NCI-H774 (cell line): ENCODE data around the gene FMNL2.

ENCODE experiments used
- DNase-seq: peaks from one replicate; lab custom pipeline; 2025; lab: John Stamatoyannopoulos, UW

FMNL2 gene

DNA sequence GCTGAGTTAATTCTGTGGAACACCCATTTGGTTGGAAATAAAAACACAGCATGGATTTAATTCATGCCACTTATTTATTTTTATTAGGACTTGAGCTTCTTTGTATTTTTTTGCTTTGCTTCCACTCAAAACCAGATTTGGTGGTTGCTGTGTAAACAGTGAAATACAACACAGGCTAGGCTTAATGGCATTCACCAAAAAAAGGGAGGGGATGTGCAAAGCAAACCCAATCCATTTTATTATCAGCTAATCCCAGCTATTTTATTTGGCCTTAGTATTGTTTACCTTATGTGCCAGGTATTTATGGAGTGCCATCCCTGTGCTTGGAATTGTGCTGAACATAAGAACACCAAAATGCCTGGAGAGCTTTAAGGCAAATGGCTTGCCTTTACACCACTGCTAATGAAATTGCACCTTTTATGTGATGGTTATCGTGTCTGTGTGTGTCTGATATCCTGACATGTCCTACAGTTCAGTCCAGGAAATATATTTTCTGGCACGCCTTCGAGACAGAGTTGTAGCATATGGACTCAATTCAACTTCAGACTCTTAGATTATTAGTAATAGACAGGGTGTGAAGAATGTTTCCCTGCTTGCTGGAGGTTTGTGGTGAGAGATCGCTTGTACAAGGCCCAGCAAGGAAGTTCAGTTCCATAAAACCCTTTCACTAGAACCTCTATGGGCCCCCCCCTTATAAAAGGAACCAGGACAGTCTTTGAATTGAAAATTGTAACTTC is 282.6 kb downstream of the FMNL2 start:
- DNase-seq = no peak

DNA sequence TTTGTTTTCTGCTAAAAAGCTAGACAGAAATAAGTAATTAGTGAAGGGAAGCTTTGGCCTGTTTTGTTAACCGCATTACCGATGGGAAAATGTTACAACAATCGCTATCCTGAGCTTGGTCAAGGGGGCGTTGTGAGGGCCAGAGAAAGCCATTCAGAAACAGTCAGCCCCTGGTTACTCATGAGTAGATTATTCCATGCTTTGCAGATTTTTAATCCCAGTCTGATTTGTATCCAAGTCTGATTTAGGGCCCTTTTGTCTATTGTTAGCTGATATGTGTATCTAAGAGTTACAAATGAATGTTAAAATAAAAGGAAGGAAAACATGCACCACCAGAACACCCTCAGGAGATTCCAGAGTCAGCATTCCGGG is 283.2 kb downstream of the FMNL2 start:
- DNase-seq = no peak

DNA sequence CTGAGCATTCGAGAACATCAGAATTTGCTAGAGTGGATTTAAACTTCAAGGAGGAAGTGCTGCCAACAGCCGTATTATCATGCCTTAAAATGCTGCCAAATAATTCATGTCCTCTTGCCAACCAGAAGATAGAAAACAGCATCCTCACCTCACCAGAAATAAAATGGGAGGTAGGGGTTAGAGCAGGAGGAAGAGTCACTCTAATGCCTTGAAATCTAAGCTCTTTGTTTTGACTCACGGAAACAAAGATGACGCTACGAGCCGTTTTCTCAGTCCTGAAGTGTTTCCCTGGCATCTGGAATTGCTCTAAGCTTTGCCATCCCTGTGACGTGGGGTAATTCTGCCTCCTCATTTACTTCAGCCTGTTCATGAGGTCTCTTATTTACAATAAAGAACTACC is 285.2 kb downstream of the FMNL2 start:
- no peak for DNase-seq

DNA sequence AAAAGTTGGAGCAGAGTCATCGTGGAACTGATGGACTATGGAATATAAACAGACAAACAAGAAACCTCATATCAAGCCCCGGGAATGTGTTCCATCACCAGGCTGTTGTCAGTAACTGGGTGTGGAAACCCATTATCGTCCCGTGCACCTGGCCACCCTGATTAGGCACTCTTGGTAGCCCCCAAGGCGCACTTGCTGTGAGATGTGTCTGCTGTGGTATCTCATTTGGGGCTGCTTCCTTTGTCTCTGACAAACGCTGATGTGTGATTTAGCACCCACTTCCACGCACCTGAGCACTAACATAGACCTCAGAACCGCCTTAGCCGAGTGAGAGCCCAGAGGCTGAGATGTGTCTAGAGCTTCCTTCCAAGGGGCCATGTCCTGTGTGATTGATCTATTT is 286.0 kb downstream of the FMNL2 start:
- DNase-seq = no peak

DNA sequence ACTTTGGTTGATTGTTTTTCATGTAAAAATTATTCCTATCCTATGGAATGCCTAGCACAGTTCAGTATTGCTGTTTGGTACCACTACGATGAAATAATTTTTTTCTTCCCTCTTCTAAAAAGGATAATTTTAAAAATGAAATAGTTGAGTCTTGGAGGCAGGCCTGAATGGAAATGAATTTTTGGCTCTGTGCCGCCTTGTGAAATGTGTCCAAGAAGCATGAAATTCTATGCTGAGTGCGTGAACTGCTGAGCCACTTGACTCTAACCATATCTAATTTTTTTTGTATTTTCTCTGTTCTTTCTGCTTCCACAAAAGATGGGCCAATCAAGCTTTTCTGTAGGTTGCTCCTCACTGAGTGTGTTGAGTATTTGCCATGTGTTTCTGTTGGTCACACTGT is 287.2 kb downstream of the FMNL2 start:
- no peak for DNase-seq

DNA sequence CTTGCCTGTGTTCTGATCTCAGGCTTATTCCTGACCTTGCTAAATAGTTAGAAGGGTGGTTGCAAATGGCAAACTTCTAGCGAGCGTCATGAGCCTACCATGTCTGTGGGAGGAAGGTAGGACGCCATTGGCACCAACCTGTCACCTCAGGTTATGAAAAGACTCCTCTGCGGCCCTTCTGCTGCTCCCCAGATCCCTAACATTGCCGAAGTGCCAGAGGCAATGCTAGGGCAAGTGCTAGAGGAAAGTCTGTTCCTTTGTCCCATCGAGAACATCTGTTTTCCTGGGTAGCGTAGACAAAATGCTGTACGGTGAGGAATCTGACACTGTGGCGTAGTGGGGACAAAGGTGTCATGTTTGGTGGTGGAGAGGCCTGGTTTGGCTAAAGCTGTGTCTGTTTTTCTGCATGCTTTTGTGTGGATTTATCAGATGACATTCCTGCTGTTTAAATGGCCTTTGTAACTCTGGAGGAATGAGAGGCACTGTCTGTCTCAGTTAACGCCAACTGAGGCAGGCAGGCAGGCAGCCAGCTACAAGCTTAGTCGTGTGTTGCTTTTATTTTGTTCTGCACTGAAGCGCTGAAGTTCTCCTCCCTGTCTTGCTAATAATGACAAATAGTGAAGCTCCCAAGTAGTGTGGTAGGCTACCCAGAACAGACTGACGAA is 288.2 kb downstream of the FMNL2 start:
- DNase-seq = no peak

DNA sequence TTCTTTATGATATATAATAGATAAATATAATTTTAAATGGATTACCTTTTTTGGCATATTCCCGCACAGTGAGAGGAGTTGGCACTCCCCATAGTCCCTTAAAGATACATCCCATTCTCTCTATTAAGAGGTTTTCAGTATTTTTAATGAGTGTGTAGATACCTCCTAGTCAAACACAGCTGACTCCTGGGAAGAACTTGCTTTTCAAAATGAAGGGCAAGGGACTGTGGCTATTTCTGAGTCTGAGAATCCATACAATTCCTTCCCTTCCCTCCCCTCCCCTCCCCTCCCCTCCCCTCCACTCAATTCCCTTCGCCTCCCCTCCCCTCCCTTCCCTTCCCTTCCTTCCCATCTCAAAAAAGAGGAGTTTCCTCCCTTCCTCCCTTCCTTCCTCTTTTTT is 288.8 kb downstream of the FMNL2 start:
- no peak for DNase-seq

DNA sequence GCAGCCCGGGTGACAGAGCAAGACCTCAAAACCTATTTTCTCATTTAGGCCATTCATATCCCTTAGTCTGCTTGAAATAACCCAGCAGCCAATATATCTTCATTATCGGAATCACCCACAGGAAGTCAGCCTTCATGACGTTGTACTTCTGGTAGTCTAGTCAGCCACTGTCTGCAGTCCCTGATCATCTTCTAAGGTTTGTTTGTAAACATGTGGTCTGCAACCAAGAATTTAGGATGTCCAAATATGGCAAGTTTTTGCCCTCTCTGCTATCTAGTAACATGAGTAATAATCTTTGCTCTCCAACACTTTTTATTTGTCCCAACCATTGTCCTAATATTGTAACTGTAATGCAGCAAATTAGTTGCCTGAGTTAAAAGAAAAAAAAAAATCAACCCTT is 289.8 kb downstream of the FMNL2 start:
- DNase-seq = no peak

DNA sequence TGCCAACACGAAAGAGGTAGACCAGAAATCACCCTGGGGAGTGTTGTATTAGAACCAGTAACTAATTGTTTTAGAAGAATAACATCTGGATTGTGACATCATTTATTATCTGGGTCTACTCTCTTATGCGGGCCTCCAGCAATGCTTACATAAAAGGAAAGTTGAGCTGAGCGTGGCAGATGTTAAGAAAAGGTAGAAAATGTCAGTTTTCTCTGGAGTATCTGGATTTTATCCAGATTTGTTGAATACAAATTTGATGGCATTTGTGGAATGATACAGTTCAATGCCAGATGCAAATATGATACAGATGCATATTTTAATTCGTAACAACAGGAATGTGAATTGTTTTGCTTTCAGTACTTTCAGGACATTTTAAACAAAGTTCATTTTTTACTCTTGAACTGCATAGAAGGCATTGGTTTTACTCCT is 292.0 kb downstream of the FMNL2 start:
- DNase-seq = no peak

DNA sequence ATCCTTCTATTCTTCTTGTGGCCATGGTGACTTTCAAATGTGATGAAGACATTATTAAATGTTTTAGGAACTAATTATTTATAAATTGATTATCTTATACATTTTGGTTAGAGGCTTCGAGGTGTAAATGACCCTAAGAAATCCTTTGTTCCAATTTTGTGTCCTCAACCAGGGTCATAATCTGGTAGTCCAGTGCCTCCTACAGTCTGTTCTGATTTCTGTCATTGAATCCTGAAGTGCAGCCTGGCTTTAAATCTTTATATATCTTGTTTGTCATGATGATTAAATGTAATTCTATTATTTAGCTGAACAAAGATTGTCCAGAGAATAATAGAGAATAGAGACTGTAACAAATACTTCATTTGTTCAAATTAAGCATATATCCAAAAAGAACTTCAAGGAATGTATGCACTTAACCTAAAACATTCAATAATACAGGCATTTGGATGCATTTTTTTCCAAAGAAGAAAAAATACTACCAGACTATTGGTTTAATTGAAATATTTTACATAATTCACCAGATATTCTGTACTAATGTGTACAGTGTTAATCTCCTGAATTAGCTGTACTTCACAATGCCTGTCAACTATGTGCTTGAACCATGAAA is 292.5 kb downstream of the FMNL2 start:
- DNase-seq = no peak

DNA sequence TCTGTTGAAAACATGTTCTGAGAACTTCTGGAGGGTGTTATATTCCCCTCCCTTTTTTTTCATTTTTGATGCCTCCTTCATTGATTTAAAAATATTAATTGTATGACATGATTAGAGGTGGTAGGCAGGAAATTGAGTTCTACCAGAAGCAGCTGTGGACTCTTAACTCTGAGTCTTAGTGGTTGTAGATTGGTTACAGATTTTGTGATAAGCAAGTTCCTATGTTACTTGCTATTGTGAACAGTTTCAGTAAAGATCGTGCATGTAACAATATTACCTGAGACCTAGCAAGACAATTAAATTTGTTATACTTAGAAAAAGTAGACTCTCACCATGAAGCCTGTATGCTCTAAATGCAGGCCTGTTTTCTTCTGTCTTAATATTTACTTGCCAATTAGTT is 294.2 kb downstream of the FMNL2 start:
- no peak for DNase-seq

DNA sequence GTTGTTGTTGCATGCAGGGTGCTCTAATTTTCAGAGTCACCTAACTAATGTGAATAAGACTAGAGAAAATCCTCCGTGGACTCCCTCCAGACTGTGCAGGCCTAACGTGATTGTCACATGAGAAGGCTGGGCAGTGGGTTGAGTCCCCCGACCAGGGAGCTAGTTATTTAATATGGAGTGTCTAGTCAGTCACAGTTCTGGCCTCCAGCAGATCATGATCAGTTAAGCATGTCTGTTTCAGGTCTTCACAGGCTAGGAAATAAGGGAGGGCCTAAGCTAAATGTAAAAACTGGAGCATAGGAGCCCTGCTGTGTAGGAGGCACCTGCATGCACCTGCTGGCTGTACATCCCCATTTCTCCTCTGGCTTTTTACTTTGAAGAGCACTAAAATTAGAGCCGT is 295.5 kb downstream of the FMNL2 start:
- DNase-seq = no peak

DNA sequence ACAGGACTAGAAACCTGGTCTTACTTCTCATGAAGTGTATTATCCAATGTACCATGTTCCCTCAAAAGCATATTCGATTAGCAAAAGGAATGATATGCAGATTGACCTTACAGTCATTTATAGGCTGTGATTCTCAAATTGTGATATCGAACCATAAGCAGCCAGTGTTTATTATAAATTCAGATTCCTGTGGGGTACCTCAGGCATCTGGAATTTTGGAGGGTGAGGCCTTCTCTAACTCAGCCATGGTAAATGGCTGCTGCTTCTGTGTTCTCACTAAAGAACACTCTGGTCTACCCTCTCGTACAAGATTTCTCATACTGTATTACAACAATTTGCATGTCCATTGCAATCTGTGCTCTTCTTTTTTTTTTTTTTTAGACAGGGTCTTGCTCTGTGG is 297.8 kb downstream of the FMNL2 start:
- no peak for DNase-seq

DNA sequence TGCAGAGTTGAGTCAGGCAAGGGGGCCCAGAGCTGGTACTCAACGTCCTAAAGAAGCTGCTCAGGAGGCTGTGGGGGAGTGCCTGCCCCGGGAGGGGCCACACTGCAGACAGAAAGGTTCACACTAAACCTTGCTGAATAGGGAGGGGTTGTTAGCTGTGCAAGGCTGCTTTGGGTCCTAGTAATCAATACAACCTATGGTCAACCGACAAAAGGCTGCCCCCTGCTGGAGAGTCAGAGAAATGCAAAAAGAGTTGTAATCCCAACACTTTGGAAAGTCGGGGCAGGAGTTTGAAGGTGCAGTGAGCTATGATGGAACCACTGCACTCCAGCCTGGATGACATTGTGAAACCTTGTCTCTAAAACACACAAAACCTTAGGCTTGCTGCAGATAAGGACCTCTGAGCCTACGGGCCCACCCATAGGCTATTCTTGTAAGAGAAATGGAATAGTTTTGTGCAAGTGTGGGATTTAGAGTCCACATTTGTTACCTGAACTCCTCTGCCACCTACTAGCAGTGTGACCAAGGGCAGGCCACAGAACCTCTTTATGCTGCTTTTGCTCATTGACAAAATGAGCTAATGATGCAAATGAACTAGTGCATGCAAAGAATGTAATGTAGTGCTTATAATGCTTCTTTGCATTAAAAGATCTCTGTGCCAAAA is 300.8 kb downstream of the FMNL2 start:
- DNase-seq = peak; percentile 28

DNA sequence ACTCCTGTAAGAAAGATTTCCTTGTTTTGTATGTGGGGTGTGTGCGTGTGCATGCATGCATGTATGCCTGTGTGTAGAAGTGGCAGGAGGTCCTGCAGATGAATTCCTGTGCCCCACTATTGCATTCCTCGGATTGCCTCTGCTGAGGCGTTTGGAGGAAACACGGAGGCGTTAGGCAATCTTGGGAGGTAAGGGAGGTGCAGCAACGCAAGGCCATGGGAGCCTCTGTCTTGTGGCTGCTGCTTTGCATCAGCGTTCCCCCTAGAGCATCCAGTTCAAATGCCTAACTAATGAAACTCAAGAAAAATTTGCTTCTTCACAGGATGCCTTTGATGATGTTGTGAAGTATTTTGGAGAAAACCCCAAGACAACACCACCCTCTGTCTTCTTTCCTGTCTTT is 302.3 kb downstream of the FMNL2 start:
- DNase-seq = no peak

DNA sequence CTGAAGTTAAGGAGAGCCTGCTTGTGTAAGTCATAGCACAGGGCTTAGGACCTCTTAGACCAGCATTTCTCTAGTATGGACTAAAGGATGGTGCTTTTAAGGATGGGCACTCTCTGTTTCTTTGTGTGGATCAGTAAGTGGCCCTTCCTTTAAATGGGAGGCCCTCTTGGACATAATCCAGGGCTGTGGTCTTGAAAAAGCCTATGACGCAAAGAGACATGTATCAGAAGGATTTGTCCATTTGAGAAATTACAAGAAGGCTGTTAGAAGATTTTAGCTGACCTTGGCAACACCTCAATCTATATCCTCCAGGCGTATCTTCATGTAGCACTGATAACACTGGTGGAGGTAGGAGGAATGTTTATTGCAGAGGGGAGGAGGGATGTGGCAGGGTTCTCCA is 303.1 kb downstream of the FMNL2 start:
- DNase-seq = no peak

DNA sequence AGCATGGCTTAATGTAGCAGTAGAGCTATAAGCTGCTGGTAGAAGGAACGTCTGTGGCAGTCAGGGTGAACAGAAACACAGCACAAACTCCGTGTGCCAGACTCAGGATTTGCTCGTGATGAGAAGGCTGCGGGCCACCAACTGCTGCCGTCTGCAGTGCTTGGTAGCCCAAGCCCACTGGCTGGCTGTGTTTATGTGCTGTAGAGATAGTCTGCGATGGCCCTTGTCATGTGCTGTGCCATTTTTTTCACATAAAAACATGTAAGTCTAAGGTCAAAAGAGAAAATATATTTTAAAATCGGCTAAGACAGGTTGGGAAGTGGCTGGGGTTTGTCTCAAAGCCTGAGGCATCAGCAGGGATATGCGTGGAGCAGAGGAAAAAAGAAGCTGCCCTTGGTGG is 303.6 kb downstream of the FMNL2 start:
- no peak for DNase-seq

DNA sequence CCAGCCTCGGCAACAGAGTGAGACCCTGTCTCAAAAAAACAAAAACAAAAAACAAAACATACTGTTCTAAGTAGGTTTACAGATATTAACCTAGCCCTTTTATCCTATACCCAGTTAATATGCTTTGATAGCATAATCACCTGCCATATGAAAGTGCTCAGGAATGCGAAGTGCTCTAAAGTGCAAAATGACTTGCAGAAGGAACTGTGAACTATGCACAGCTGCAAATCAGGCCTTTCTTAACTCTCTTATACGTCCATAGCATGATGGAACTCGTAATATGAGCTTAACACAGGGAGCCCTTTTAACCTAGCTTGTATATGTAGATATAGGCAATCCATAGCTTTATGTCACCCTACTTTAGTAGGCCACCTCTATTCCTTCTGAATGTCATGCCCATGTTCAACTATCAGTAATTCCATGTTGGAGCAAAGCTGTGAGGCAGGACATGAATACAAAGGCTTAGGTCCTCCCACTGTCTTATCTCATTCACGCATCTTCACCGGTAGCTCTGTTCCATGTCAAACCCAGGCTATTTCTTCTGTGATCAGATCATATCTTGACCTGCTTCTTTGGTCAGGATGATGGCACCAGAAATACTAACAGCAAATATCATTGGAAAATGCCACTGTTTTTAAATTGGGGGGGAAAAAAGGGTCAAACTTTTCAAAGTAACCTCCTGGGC is 309.4 kb downstream of the FMNL2 start:
- no peak for DNase-seq

DNA sequence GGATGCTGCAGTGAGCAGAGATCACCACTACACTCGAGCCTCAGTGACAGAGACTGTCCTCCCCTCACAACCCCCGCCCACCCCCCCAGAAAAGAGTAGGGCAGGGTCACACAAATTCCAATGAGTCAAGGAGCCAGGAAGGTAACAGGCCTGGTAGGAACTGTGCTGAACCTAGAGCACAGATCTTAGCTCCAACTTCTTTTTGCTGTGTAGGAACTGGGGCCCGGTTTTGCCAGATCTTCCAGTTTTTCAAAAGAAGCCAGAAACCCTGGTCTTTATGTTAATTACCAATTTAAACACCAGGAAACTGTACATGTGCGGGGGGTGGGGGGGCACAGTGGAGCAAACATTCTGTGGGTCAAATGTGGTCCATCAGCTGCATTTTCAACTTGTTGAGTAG is 311.3 kb downstream of the FMNL2 start:
- no peak for DNase-seq

DNA sequence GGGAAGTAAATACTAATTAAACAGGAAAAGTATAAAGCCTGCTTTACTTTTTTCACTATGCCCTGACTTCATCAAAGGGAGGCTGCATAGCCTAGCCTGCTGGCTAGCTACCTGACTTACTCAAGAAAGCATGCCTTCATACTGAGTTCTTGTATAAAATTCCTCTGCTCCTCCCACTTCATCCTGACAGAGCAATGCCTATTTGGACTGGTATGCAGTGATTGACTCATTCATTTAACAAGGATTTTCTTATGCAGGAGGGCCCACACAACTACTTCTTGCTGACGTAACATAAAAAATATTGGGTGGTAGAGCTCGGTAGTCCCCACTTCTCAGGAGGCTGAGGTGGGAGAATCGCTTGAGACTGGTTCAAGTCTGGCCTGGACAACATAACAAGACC is 311.8 kb downstream of the FMNL2 start:
- no peak for DNase-seq

DNA sequence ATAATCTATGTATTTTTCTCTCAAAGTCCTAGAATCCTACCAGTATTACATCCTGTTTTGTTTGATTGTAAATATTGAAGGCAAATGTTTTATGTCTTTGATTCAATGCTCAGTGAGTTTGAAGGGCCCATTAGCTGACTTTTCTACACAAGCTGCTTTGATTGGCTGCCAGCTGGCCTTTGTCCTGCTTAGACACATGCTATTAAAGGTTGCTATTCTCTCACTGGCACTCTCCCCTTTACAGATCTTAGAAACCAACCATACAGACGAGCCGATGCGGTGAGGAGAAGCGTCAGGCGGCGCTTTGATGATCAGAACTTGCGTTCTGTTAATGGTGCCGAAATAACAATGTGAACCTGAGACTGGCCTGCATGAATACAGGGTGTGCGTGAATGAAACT is 312.6 kb downstream of the FMNL2 start:
- DNase-seq = peak; percentile 80

DNA sequence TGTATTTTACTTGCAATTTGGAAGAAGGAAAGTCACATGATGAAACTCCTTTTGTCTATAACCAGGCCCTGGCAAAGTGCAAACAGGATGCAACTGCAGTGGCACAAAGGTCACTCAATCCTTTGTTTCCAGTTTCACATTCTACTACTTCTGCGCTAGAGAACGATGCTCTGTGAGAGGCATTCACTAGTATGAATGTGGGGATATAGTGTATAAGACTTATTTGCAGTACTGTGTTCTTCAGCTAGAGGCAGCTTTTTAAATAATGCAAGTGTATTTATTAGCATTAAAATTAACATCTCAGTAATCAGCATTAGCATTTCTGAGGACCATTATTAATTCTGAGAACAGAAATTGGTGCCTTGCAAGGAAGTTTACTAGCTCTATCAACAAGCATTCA is 313.4 kb downstream of the FMNL2 start:
- DNase-seq = no peak

DNA sequence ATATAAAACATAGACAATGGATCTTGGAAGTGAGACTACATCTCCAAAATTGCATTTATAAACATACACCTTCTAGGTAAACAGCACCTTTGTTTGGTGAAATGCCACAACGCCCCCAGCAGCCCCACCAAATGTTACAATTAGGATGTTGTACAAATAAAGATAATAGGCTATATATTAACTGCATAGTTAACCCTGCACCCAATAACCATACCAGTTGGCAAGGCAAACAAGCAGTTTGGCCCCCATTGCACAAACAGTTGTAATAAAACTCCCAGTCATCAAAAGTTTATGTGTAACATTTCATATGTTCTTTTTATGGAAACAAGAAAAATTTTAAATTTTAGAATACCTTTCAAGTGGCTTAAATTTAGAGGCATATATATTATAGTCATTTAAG is 315.0 kb downstream of the FMNL2 start:
- no peak for DNase-seq
